NCI-H524 (cell line): Measurements from ENCODE around the gene DHX58.
A peak's percentile ranks its signal among the peaks of the same experiment; 100 is the strongest.

ENCODE experiments used
- DNase-seq, 2 experiments: peaks; one replicate each; lab custom pipeline; 2025; lab: John Stamatoyannopoulos, UW

The DHX58 gene

GRCh38 chr17:42110301-42111264, 1.9 kb downstream of the DHX58 start:
- DNase-seq, result no peak

- DNase-seq, result no peak
These were observed 3.4 kb downstream of the DHX58 start for GRCh38 chr17:42109086-42109485.

GRCh38 chr17:42107597-42108576, 4.6 kb downstream of the DHX58 start:
- DNase-seq, result peak; percentile 90 to 96

GRCh38 chr17:42107124-42107523, 5.4 kb downstream of the DHX58 start:
- no peak for DNase-seq

GRCh38 chr17:42106009-42106408, 6.5 kb downstream of the DHX58 start:
- no peak for DNase-seq

- no peak for DNase-seq
These were observed 8.2 kb downstream of the DHX58 start for GRCh38 chr17:42104264-42104663.

GRCh38 chr17:42103221-42103954, 9.1 kb downstream of the DHX58 start:
- DNase-seq, result no peak

GRCh38 chr17:42101513-42102292, 10.8 kb downstream of the DHX58 start:
- peak; percentile 18 to 61 for DNase-seq

- peak; percentile 71 to 89 for DNase-seq
These were observed 13.6 kb downstream of the DHX58 start for GRCh38 chr17:42098730-42099399.

GRCh38 chr17:42097691-42098631, 14.6 kb downstream of the DHX58 start, which contains the start of gene ZNF385C:
Gene ZNF385C, minus strand, starts transcription at chr17:42098473. Its CDS starts 35,417 bp downstream, at chr17:42063056.
- DNase-seq, result peak; percentile 45 to 66

- no peak for DNase-seq
These were observed 16.0 kb downstream of the DHX58 start for GRCh38 chr17:42096360-42097111.

- DNase-seq, result no peak
These were observed 18.0 kb downstream of the DHX58 start for GRCh38 chr17:42094375-42095069.

- DNase-seq, result no peak
These were observed 19.6 kb downstream of the DHX58 start for GRCh38 chr17:42092939-42093338.

- DNase-seq, result no peak
These were observed 21.3 kb downstream of the DHX58 start for GRCh38 chr17:42090964-42091790.

- no peak for DNase-seq
These were observed 23.8 kb downstream of the DHX58 start for GRCh38 chr17:42088736-42089135.

- DNase-seq, result no peak
These were observed 24.5 kb downstream of the DHX58 start for GRCh38 chr17:42087736-42088705.
